SU-DHL-6 (cell line): ENCODE results near the gene ATP5F1E.

Experiments used
- H2AFZ ChIP-seq: fragments of 200-600 bp; sonication (generic); 2 replicates; pipeline ENCODE4 v1.6.1; 2014; ENCODE audit warnings: low read depth, mild to moderate bottlenecking, moderate library complexity, mixed read lengths, antibody characterized with exemption, low read length; ENCODE audit not compliant: severe bottlenecking
- H3F3A ChIP-seq: fragments of 200-600 bp; shearing (Covaris generic); 2 replicates; pipeline ENCODE4 v1.6.0; 2016; ENCODE audit warnings: antibody characterized with exemption, mild to moderate bottlenecking; ENCODE audit not compliant: insufficient read depth
- H3K27ac ChIP-seq: fragments of 200-600 bp; sonication (generic); 2 replicates; pipeline ENCODE4 v1.5.1; 2016; ENCODE audit warnings: low read depth, mild to moderate bottlenecking, low read length, moderate library complexity, mixed read lengths
- H3K27me3 ChIP-seq: fragments of 200-600 bp; sonication (generic), shearing (Covaris generic); 2 replicates; pipeline ENCODE4 v1.6.0; 2014; ENCODE audit warnings: mild to moderate bottlenecking, low read length
- H3K36me3 ChIP-seq: fragments of 200-600 bp; sonication (generic); 2 replicates; pipeline ENCODE4 v1.6.1; 2014; ENCODE audit warnings: mild to moderate bottlenecking, low read length, mixed read lengths
- H3K4me2 ChIP-seq: fragments of 300-600, 200-600 bp; shearing (Covaris generic), sonication (generic); 2 replicates; pipeline ENCODE4 v1.6.0; 2014; ENCODE audit warnings: low read length, low read depth, mild to moderate bottlenecking; ENCODE audit not compliant: poor library complexity, severe bottlenecking
- H3K4me3 ChIP-seq: fragments of 200-600 bp; sonication (generic); 2 replicates; pipeline ENCODE4 v1.5.1; 2014; ENCODE audit warnings: antibody characterized with exemption, low read length, mild to moderate bottlenecking, mixed read lengths; ENCODE audit not compliant: insufficient read depth, poor library complexity, severe bottlenecking
- H3K79me2 ChIP-seq: fragments of 200-600 bp; sonication (generic); 2 replicates; pipeline ENCODE4 v1.6.1; 2014; ENCODE audit warnings: mild to moderate bottlenecking, low read length, moderate library complexity; ENCODE audit not compliant: insufficient read depth
- H3K9ac ChIP-seq: fragments of 200-600 bp; sonication (generic); 2 replicates; pipeline ENCODE4 v1.7.0; 2014; ENCODE audit warnings: mild to moderate bottlenecking, low read length
- H3K9me2 ChIP-seq: fragments of 200-600 bp; sonication (generic); replicated peaks from 2 replicates; pipeline ENCODE4 v1.6.1; 2014; ENCODE audit warnings: low read length; ENCODE audit not compliant: insufficient read depth
- H3K9me3 ChIP-seq: fragments of 200-600 bp; sonication (generic); 2 replicates; pipeline ENCODE4 v1.6.1; 2014; ENCODE audit warnings: low read length, mixed read lengths; ENCODE audit not compliant: insufficient read depth
- H4K20me1 ChIP-seq: fragments of 200-600 bp; sonication (generic); 2 replicates; pipeline ENCODE4 v1.6.1; 2014; ENCODE audit warnings: low read depth, mild to moderate bottlenecking, antibody characterized with exemption, low read length, moderate library complexity, mixed read lengths
- EZH2phosphoT487 ChIP-seq: fragments of 200-600 bp; sonication (generic), shearing (Covaris generic); conservative IDR thresholded peaks from 2 replicates; pipeline ENCODE4 v1.6.1; 2018; ENCODE audit warnings: mild to moderate bottlenecking, antibody characterized with exemption, low read length, moderate library complexity, mixed read lengths
- TF ChIP-seq, protein P1 (sequence below): fragments of 200-600 bp; sonication (generic); IDR thresholded peaks from one replicate; pipeline ENCODE4 v1.5.1; 2017; ENCODE audit warnings: antibody characterized with exemption, mild to moderate bottlenecking, low read length, moderate library complexity; ENCODE audit not compliant: insufficient read depth, poor library complexity, severe bottlenecking

Gene ATP5F1E

DNA sequence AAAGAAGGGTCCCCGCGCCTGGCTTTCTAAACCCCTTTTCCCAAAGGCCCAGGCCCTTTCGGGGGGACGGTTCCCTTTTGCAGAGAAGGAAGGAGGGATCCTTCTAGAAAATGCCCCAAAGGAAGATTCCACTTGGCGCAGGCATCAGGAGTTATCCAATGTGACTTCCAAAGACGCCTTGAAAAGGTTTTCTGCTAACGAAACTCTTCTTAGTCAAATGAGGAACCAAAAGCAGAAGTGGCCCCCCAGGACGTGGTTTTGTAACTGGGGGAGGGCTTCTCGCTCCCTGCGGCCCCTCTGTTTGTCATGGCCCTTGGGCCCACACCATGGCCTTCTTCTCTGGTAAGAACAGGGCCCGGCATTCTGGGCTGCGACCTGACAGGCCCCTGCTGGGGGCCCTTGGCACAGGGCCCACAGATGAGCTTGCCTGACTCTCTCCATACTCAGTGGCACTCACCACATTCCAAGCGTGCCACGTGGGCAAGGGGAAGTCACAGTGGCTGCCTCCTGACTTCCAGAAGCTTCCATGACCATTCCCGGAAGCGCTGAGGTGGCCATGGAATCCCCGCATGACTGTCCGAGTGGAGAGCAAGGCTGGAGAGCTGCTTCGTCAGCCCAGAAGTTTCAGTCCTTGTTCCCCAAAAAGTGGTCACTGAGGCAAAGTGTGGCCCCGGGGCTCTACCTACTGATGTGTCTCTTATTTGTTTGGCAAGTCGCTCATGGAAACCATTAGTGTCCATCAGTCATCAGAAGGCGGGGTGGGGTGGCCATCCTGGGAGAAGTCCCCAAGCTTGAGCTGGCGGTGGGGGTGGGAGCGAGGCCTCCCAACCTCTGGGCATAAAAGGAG is 24.2 kb downstream of the ATP5F1E start:
- Histone ChIP-seq H3K9me2 (no peaks in the 10 kb centered on the region), H3K4me2 (peak overlapping the region; percentile 86), H3K27me3 (no peaks in the 10 kb centered on the region), H4K20me1 (0 out of 2 replicates have a peak, but pooled peaks cover 3% of the 10 kb centered on the region), H3F3A (peaks cover 12% of the 10 kb centered on the region), H2AFZ (no peak overlapping the region), H3K9ac (peak overlapping the region; percentile 91), H3K79me2 (peaks cover 32% of the 10 kb centered on the region), H3K4me3 (peak overlapping the region; percentile 74), H3K27ac (peak overlapping the region; percentile 86), H3K9me3 (no peaks in the 10 kb centered on the region), H3K36me3 (no peaks in the 10 kb centered on the region)
- TF ChIP-seq EZH2phosphoT487 = no peak
- TF ChIP-seq, protein P1, sequence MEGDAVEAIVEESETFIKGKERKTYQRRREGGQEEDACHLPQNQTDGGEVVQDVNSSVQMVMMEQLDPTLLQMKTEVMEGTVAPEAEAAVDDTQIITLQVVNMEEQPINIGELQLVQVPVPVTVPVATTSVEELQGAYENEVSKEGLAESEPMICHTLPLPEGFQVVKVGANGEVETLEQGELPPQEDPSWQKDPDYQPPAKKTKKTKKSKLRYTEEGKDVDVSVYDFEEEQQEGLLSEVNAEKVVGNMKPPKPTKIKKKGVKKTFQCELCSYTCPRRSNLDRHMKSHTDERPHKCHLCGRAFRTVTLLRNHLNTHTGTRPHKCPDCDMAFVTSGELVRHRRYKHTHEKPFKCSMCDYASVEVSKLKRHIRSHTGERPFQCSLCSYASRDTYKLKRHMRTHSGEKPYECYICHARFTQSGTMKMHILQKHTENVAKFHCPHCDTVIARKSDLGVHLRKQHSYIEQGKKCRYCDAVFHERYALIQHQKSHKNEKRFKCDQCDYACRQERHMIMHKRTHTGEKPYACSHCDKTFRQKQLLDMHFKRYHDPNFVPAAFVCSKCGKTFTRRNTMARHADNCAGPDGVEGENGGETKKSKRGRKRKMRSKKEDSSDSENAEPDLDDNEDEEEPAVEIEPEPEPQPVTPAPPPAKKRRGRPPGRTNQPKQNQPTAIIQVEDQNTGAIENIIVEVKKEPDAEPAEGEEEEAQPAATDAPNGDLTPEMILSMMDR = no peak

DNA sequence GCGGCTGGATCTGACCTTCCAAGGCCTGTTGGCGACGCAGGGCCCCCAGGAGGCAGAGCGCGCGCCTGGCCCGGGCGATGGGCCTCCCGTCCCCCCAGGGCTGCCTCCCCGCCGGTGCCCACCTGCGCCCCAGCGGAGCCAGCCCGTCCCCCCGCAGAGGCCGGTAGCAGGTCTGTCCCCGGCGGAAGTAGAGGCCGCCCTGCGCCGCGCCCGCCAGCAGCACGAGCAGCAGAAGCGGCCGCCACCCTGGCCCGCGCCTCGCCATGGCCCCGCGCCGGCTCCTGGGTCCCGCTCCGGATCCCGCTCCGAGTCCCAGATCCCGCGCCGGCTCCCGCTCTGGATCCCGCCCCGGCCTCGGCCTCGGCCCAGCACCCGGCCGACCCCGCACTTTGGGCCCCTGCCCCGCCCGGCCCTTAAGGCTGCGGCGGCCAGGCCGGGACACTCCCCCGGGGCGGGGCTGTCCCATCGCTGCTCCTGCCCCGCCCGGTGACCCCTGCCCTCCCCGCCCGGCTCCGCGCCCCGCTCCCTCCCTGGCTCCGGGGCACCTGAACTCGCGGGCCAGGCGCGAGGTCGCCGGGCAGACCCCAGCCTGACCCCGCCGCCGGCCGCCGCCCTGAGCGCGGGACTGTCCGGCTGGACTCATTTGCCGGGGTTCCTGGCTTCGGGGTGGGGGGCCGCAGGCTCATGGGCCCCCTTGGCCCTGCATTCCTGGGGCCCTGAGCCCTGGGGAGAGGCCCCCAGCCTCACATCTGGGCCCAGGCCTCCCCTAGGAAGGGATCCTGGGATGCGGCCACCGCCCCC is 25.1 kb downstream of the ATP5F1E start, which contains the start of gene CTSZ:
Gene CTSZ, minus strand, starts transcription at position 391 of the 801 bp plus-strand sequence. Its CDS starts 126 bp downstream, at position 265.
- H4K20me1 ChIP-seq = 0 out of 2 replicates have a peak, but pooled peaks cover 3% of the 10 kb centered on the region
- H3K4me2 ChIP-seq = peak within 1 kb of the TSS; percentile 86
- no peaks in the 10 kb centered on the region for H3K36me3 ChIP-seq
- peak within 1 kb of the TSS; percentile 86 for H3K27ac ChIP-seq
- TF ChIP-seq EZH2phosphoT487 = no peak
- TF ChIP-seq, protein P1 = no peak
- peaks cover 32% of the 10 kb centered on the region for H3K79me2 ChIP-seq
- no peak within 1 kb of the TSS for H2AFZ ChIP-seq
- peak within 1 kb of the TSS; percentile 91 for H3K9ac ChIP-seq
- H3F3A ChIP-seq = peaks cover 12% of the 10 kb centered on the region
- H3K27me3 ChIP-seq = no peaks in the 10 kb centered on the region
- H3K4me3 ChIP-seq = peak within 1 kb of the TSS; percentile 74
- H3K9me2 ChIP-seq = no peaks in the 10 kb centered on the region
- H3K9me3 ChIP-seq = no peaks in the 10 kb centered on the region

DNA sequence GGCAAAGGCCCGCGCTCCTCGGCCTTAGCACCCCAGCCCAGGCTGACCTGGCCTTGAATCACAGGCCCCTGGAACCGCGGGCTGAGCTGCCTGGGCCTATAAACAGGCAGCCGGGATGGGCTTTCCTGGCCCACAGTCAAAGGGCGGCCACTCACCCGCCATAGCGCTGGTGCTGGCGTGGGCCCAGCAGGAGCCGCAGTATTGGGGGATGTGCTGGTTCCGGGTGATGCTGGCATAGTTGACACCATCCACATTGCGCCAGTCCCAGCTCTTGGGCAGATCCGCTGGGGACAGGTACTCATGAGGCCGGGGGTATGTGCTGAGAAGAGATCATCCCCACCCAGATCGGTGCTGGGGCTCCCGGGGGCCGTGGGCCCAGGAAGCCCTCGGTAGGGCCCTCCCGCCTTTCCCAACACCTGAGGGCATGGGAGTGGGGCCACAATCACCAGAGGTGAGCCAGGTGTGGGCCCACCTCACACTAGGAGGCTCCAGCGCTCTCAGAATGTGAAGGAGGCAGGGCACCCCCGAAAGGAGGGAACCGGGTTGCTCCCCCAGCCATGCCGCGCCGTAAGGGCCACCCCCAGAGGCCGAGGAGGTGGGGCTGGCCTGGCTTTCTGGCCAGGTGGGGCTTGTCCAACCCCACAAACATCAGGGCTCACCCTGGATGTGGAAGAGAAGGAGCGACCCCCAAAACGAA is 25.8 kb downstream of the ATP5F1E start:
- peaks cover 32% of the 10 kb centered on the region for H3K79me2 ChIP-seq
- TF ChIP-seq, protein P1 = no peak
- H3K4me3 ChIP-seq = peak overlapping the region; percentile 74
- no peaks in the 10 kb centered on the region for H3K36me3 ChIP-seq
- H3K9me2 ChIP-seq = no peaks in the 10 kb centered on the region
- no peaks in the 10 kb centered on the region for H3K27me3 ChIP-seq
- H3F3A ChIP-seq = peaks cover 12% of the 10 kb centered on the region
- peak overlapping the region; percentile 86 for H3K4me2 ChIP-seq
- H2AFZ ChIP-seq = no peak overlapping the region
- H4K20me1 ChIP-seq = 0 out of 2 replicates have a peak, but pooled peaks cover 3% of the 10 kb centered on the region
- no peaks in the 10 kb centered on the region for H3K9me3 ChIP-seq
- peak overlapping the region; percentile 86 for H3K27ac ChIP-seq
- H3K9ac ChIP-seq = peak overlapping the region; percentile 91
